H1 (cell line): Measurements from ENCODE around the gene LONP2. TPM values are rescaled to one million over a fixed set of nuclear protein-coding genes. Genes with fewer than 3 reads are reported as not detected.

ENCODE experiments used
- CTCF ChIA-PET: fragments of 300-600 bp; sonication (Branson Sonifier 250); formaldehyde crosslinking; loops from one replicate; lab custom pipeline; 2021; ENCODE audit not compliant: partially characterized antibody; lab: Charles Lee
- POLR2A ChIA-PET: fragments of 300-600 bp; sonication (Branson Sonifier 250); formaldehyde crosslinking; loops from one replicate; lab custom pipeline; 2021; ENCODE audit warnings: inconsistent platforms; ENCODE audit not compliant: partially characterized antibody; lab: Charles Lee
- DNase-seq, 2 experiments: peaks; one replicate each; pipeline versions ENCODE4 v3.0.0 to v3.0.0-alpha.2; 2010 to 2022; ENCODE audit warnings: low spot score in 2 of 2, low read depth in 1 of 2, mixed read lengths in 1 of 2
- FAIRE-seq: peaks from 2 replicates; lab custom pipeline; 2011; peaks lifted over from hg19 to GRCh38; lab: Jason Lieb, UNC
- H2AFZ ChIP-seq: 2 replicates; pipeline ENCODE4 v1.8.1; 2012; ENCODE audit warnings: low read length, inconsistent platforms
- H2AK5ac ChIP-seq: 2 replicates; pipeline ENCODE4 v1.6.1; 2013; ENCODE audit warnings: low read depth, low read length
- H2BK120ac ChIP-seq: replicated peaks from 2 replicates; pipeline ENCODE3; 2013; ENCODE audit warnings: low read depth, low read length, inconsistent platforms
- H2BK12ac ChIP-seq: 2 replicates; pipeline ENCODE4 v1.6.1; 2013; ENCODE audit warnings: low read depth, low read length
- H2BK15ac ChIP-seq: 2 replicates; pipeline ENCODE4 v1.6.1; 2013; ENCODE audit warnings: low read length
- H2BK20ac ChIP-seq: 2 replicates; pipeline ENCODE4 v1.6.1; 2013; ENCODE audit warnings: low read length
- H2BK5ac ChIP-seq: 2 replicates; pipeline ENCODE4 v1.6.1; 2013; ENCODE audit warnings: low read depth, low read length
- H3K14ac ChIP-seq: 2 replicates; pipeline ENCODE4 v1.6.1; 2013; ENCODE audit warnings: inconsistent platforms; ENCODE audit not compliant: insufficient read length
- H3K18ac ChIP-seq: 2 replicates; pipeline ENCODE4 v1.6.1; 2013; ENCODE audit warnings: low read length; ENCODE audit errors: extremely low read depth
- H3K23ac ChIP-seq: 2 replicates; pipeline ENCODE4 v1.6.1; 2013; ENCODE audit warnings: inconsistent platforms; ENCODE audit not compliant: insufficient read length
- H3K23me2 ChIP-seq: 2 replicates; pipeline ENCODE4 v1.6.1; 2013; ENCODE audit warnings: low read depth, low read length
- H3K27ac ChIP-seq: 2 replicates; pipeline ENCODE4 v1.6.1; 2011; ENCODE audit warnings: low read depth, low read length, inconsistent platforms
- H3K27me3 ChIP-seq, 4 experiments: replicated peaks in 1 of 4; 1 replicate in 1 of 4; 2 replicates in 3 of 4; pipeline versions ENCODE4 v1.6.1 to v1.8.1; 2011 to 2013; ENCODE audit warnings: low read length in 3 of 4, mild to moderate bottlenecking in 3 of 4, inconsistent platforms in 2 of 4, mixed read lengths in 2 of 4, moderate library complexity in 1 of 4; ENCODE audit not compliant: control insufficient read depth in 3 of 4, insufficient read depth in 3 of 4; ENCODE audit errors: extremely low read depth in 1 of 4
- H3K36me3 ChIP-seq, 4 experiments: 2 replicates each; pipeline versions ENCODE4 v1.6.1 to v1.8.1; 2011 to 2013; ENCODE audit warnings: mild to moderate bottlenecking in 4 of 4, low read length in 3 of 4, moderate library complexity in 2 of 4, control low read depth in 1 of 4, inconsistent platforms in 1 of 4; ENCODE audit not compliant: insufficient read depth in 4 of 4, control insufficient read depth in 2 of 4
- H3K4ac ChIP-seq: replicated peaks from 2 replicates; pipeline ENCODE3; 2013; ENCODE audit warnings: low read length, low read depth, mixed read lengths, inconsistent platforms; ENCODE audit not compliant: insufficient read length
- H3K4me1 ChIP-seq, 4 experiments: replicated peaks in 1 of 4; 1 replicate in 1 of 4; 2 replicates in 3 of 4; pipeline versions ENCODE4 v1.6.1 to v1.8.1; 2011 to 2013; ENCODE audit warnings: low read length in 3 of 4, inconsistent platforms in 2 of 4, mixed read lengths in 1 of 4; ENCODE audit not compliant: insufficient read depth in 4 of 4, control insufficient read depth in 3 of 4
- H3K4me2 ChIP-seq, 2 experiments: 2 replicates each; pipeline versions ENCODE4 v1.6.1 to v1.8.1; 2011 to 2013; ENCODE audit warnings: low read depth in 2 of 2, low read length in 2 of 2, control low read depth in 1 of 2, inconsistent platforms in 1 of 2, mild to moderate bottlenecking in 1 of 2; ENCODE audit not compliant: insufficient read depth in 1 of 2
- H3K4me3 ChIP-seq, 4 experiments: fragments of 200-600, 300-600 bp in 1 of 4; sonication (generic), shearing (Covaris generic), sonication (Bioruptor Twin) in 1 of 4; 2 replicates each; pipeline versions ENCODE4 v1.5.1 to v1.8.1; 2011 to 2016; ENCODE audit warnings: low read length in 4 of 4, low read depth in 3 of 4, control low read depth in 2 of 4, inconsistent platforms in 2 of 4, mild to moderate bottlenecking in 2 of 4, mixed read lengths in 1 of 4, moderate library complexity in 1 of 4; ENCODE audit not compliant: insufficient read depth in 2 of 4; ENCODE audit errors: extremely low read depth in 1 of 4
- H3K56ac ChIP-seq: replicated peaks from 2 replicates; pipeline ENCODE3; 2013; ENCODE audit warnings: low read depth, mild to moderate bottlenecking, mixed read lengths, low read length, inconsistent platforms; ENCODE audit not compliant: insufficient read length
- H3K79me1 ChIP-seq: 2 replicates; pipeline ENCODE4 v1.6.1; 2013; ENCODE audit warnings: low read depth, low read length, control low read depth
- H3K79me2 ChIP-seq, 2 experiments: 2 replicates each; pipeline versions ENCODE4 v1.6.1 to v1.8.1; 2012 to 2013; ENCODE audit warnings: low read length in 2 of 2, mild to moderate bottlenecking in 2 of 2, inconsistent platforms in 1 of 2; ENCODE audit not compliant: insufficient read depth in 2 of 2, control insufficient read depth in 1 of 2
- H3K9ac ChIP-seq, 4 experiments: replicated peaks in 1 of 4; 1 replicate in 1 of 4; 2 replicates in 3 of 4; pipeline versions ENCODE4 v1.6.1 to v1.8.1; 2011 to 2013; ENCODE audit warnings: low read depth in 3 of 4, low read length in 3 of 4, control low read depth in 2 of 4, mild to moderate bottlenecking in 2 of 4, moderate library complexity in 2 of 4, inconsistent platforms in 1 of 4; ENCODE audit errors: extremely low read depth in 1 of 4
- H3K9me3 ChIP-seq, 2 experiments: 2 replicates each; pipeline versions ENCODE4 v1.6.1 to v1.8.1; 2012 to 2013; ENCODE audit warnings: mild to moderate bottlenecking in 2 of 2, moderate library complexity in 2 of 2, control low read depth in 1 of 2, inconsistent platforms in 1 of 2, low read depth in 1 of 2, low read length in 1 of 2, mixed read lengths in 1 of 2; ENCODE audit not compliant: insufficient read depth in 2 of 2
- H4K20me1 ChIP-seq, 2 experiments: replicated peaks in 1 of 2; 2 replicates each; pipeline versions ENCODE3 to v1.8.1; 2011 to 2013; ENCODE audit warnings: inconsistent platforms in 2 of 2, low read length in 2 of 2, mild to moderate bottlenecking in 1 of 2; ENCODE audit not compliant: insufficient read depth in 2 of 2, control insufficient read depth in 1 of 2
- H4K5ac ChIP-seq: 2 replicates; pipeline ENCODE4 v1.6.1; 2013; ENCODE audit warnings: low read length, low read depth, mixed read lengths, inconsistent platforms; ENCODE audit not compliant: insufficient read length
- H4K8ac ChIP-seq: 2 replicates; pipeline ENCODE4 v1.8.0; 2013; ENCODE audit warnings: mild to moderate bottlenecking, moderate library complexity, low read length, inconsistent platforms; ENCODE audit not compliant: insufficient read depth; ENCODE audit errors: extremely low read depth
- H4K91ac ChIP-seq: replicated peaks from 2 replicates; pipeline ENCODE3; 2013; ENCODE audit warnings: low read length, mixed read lengths, inconsistent platforms; ENCODE audit not compliant: insufficient read length
- CHD2 ChIP-seq: IDR thresholded peaks from 2 replicates; pipeline ENCODE4 v1.6.1; 2012; ENCODE audit warnings: low read length, improper control_type of control experiment
- CTBP2 ChIP-seq: IDR thresholded peaks from 2 replicates; pipeline ENCODE4 v1.7.0; 2011; ENCODE audit warnings: borderline replicate concordance, mild to moderate bottlenecking, moderate library complexity, mixed read lengths, low read length; ENCODE audit not compliant: insufficient read depth, insufficient read length
- RBBP5 ChIP-seq: IDR thresholded peaks from 2 replicates; pipeline ENCODE4 v1.7.1; 2012; ENCODE audit warnings: low read depth, mild to moderate bottlenecking, inconsistent platforms, low read length, moderate library complexity, borderline replicate concordance
- SIRT6 ChIP-seq: IDR thresholded peaks from one replicate; pipeline ENCODE4 v1.7.1; 2012; ENCODE audit warnings: low read length, inconsistent platforms
- SP2 ChIP-seq: IDR thresholded peaks from 2 replicates; pipeline ENCODE4 v1.6.1; 2012; ENCODE audit warnings: mild to moderate bottlenecking, low read length, inconsistent platforms
- SUZ12 ChIP-seq: fragments of 200-600 bp; sonication (generic); IDR thresholded peaks from 2 replicates; pipeline ENCODE4 v1.6.1; 2012; ENCODE audit warnings: mild to moderate bottlenecking, inconsistent platforms, low read length, moderate library complexity, mixed read lengths
- WGBS, 2 experiments: shearing (Covaris generic) in 1 of 2; methylation state at CpG; one replicate each; pipeline versions ENCODE4 v1.1.6 to v1.1.7; 2013 to 2015; ENCODE audit warnings: low lambda C conversion rate in 2 of 2, mixed read lengths in 2 of 2, inconsistent platforms in 1 of 2, low coverage in 1 of 2, missing lambda C conversion rate in 1 of 2; ENCODE audit not compliant: insufficient replicate concordance in 2 of 2, insufficient coverage in 1 of 2, insufficient read length in 1 of 2; ENCODE audit errors: extremely low coverage in 1 of 2, missing lambda C conversion rate in 1 of 2; 5-methylcytosine and 5-hydroxymethylcytosine counted together
- polyA plus RNA-seq, 7 experiments: library from polyadenylated mRNA; depleted of rRNA in 3 of 7; stranded (reverse) in 5 of 7; unstranded in 2 of 7; fragments of >200 nt in 5 of 7; fragments of 200-250 nt in 2 of 7; gene quantifications; 1 replicate in 5 of 7; 2 replicates in 1 of 7; 4 replicates in 1 of 7; pipeline versions ENCODE4 v1.2.1 to v1.2.3, GENCODE V29; 2011 to 2013; ENCODE audit warnings: missing spikeins in 2 of 7, mixed read lengths in 2 of 7
- total RNA-seq: library from RNA; stranded (reverse); fragmentation: NEBNext Ultra II Directional; extraction: Animal tissue kit (Norgen Biotek cat#: 25700); gene quantifications from 2 replicates; pipeline ENCODE4 v1.2.1, GENCODE V29; 2021

Gene LONP2
- total and polyA plus RNA-seq, 2 of the 8 experiments (the other 6 are each of a cell fraction or from before 2014, with no cell fraction given), result 8.1 to 23.1 TPM

DNA sequence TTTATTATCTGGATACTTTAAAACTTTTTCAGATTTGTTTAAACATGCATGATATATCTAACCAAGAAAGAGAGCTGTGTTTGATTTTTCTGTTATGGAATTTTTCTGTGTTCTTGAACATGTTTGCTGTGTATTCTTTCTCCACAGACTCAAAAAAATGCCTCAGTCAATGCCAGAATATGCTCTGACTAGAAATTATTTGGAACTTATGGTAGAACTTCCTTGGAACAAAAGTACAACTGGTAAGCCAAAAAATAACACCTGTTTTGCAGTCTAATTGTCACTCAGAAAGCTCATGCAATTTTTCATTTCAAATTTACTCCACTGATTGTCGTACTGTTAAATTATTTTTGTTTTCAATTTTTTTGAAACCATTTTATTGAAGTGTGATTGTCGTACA, 18.5 kb downstream of the LONP2 start:
- Histone ChIP-seq H4K91ac (no peak overlapping the region), H3K18ac (no peak overlapping the region), H3K9ac (no peak overlapping the region), H3K56ac (no peak overlapping the region), H2BK5ac (no peak overlapping the region), H4K8ac (no peak overlapping the region), H3K79me2 (no peaks in the 10 kb centered on the region), H3K4me2 (no peak overlapping the region), H3K23me2 (no peaks in the 10 kb centered on the region), H3K9me3 (no peaks in the 10 kb centered on the region), H3K4me1 (no peaks in the 10 kb centered on the region), H4K20me1 (no peaks in the 10 kb centered on the region), H3K79me1 (no peaks in the 10 kb centered on the region), H3K4me3 (no peak overlapping the region), H2AFZ (no peak overlapping the region), H3K27ac (no peak overlapping the region), H3K14ac (no peak overlapping the region), H4K5ac (no peak overlapping the region), H3K36me3 (peaks cover 0 to 24% (median 18%) of the 10 kb centered on the region in 4 experiments; a peak in 7 of 8 replicates), H2BK120ac (no peak overlapping the region), H3K23ac (no peak overlapping the region), H2BK15ac (no peak overlapping the region), H2AK5ac (no peak overlapping the region), H2BK20ac (no peak overlapping the region), H3K4ac (no peak overlapping the region), H3K27me3 (no peaks in the 10 kb centered on the region), H2BK12ac (no peak overlapping the region)
- 98% methylated on average over 2 of the region's 2 CpGs; no CpG with 5 or more reads in 1 of the 2 experiments for WGBS, 2 experiments
- TF ChIP-seq SIRT6 (no peak), RBBP5 (no peak), CTBP2 (no peak), SUZ12 (no peak), SP2 (no peak), CHD2 (no peak)
- CTCF ChIA-PET, result no interaction called here
- FAIRE-seq (no peak), DNase-seq (no peak)
- POLR2A ChIA-PET, result no interaction called here
